SK-N-SH (cell line): Measurements from ENCODE around the gene SSR1. TPM values are rescaled to one million over a fixed set of nuclear protein-coding genes. Genes with fewer than 3 reads are reported as not detected.

Experiments used
- CTCF ChIA-PET: fragments of 300-600, 350-600 bp; formaldehyde crosslinking; extraction: SDS; loops from one replicate; lab custom pipeline; 2021; lab: Yijun Ruan, JAX
- POLR2A ChIA-PET: fragments of 350-600 bp; sonication (Branson Sonifier 250); formaldehyde crosslinking; extraction: SDS; loops from one replicate; lab custom pipeline; 2020; ENCODE audit warnings: antibody characterized with exemption, inconsistent platforms; lab: Yijun Ruan, JAX
- DNase-seq: peaks from one replicate; pipeline ENCODE4 v3.0.0; 2012
- H2AFZ ChIP-seq: fragments of 200-600 bp; sonication (generic); 2 replicates; pipeline ENCODE4 v1.8.1; 2016; ENCODE audit warnings: antibody characterized with exemption, mild to moderate bottlenecking, low read depth
- H3F3A ChIP-seq: fragments of 200-600 bp; sonication (generic); replicated peaks from 2 replicates; pipeline ENCODE3; 2016; ENCODE audit warnings: antibody characterized with exemption, mild to moderate bottlenecking; ENCODE audit not compliant: insufficient read depth
- H3K27ac ChIP-seq, 2 experiments: fragments of 200-500 bp in 1 of 2; fragments of 200-600 bp in 1 of 2; sonication (Bioruptor generic) in 1 of 2; sonication (generic), shearing (Covaris generic) in 1 of 2; 2 replicates each; pipeline versions ENCODE4 v1.5.1 to v1.6.1; 2014 to 2016; ENCODE audit warnings: low read depth in 2 of 2, inconsistent platforms in 1 of 2, low read length in 1 of 2, mild to moderate bottlenecking in 1 of 2, mixed read lengths in 1 of 2
- H3K27me3 ChIP-seq: fragments of 200-600 bp; sonication (generic), shearing (Covaris generic); 2 replicates; pipeline ENCODE4 v1.6.1; 2016; ENCODE audit warnings: mixed run types; ENCODE audit not compliant: insufficient read depth
- H3K36me3 ChIP-seq, 2 experiments: fragments of 200-500 bp in 1 of 2; fragments of 200-600 bp in 1 of 2; sonication (Bioruptor generic) in 1 of 2; sonication (generic) in 1 of 2; replicated peaks in 1 of 2; 2 replicates each; pipeline versions ENCODE3 to v1.5.1; 2014 to 2016; ENCODE audit warnings: low read length in 1 of 2, mild to moderate bottlenecking in 1 of 2; ENCODE audit not compliant: insufficient read depth in 2 of 2, control insufficient read depth in 1 of 2
- H3K4me1 ChIP-seq, 2 experiments: fragments of 200-500 bp in 1 of 2; fragments of 200-600 bp in 1 of 2; sonication (Bioruptor generic) in 1 of 2; sonication (generic), shearing (Covaris generic) in 1 of 2; 2 replicates each; pipeline versions ENCODE4 v1.5.1 to v1.6.1; 2014 to 2016; ENCODE audit warnings: low read depth in 1 of 2, low read length in 1 of 2, mixed run types in 1 of 2; ENCODE audit not compliant: insufficient read depth in 2 of 2, control insufficient read depth in 1 of 2
- H3K4me2 ChIP-seq: fragments of 200-600 bp; sonication (generic), shearing (Covaris generic); 2 replicates; pipeline ENCODE4 v1.6.1; 2017; ENCODE audit warnings: mixed run types
- H3K4me3 ChIP-seq, 2 experiments: fragments of 200-500 bp in 1 of 2; fragments of 200-600 bp in 1 of 2; sonication (Bioruptor generic) in 1 of 2; sonication (generic), shearing (Covaris generic) in 1 of 2; 2 replicates each; pipeline versions ENCODE4 v1.5.1 to v1.8.1; 2014 to 2016; ENCODE audit warnings: low read depth in 2 of 2, inconsistent platforms in 1 of 2, low read length in 1 of 2, mild to moderate bottlenecking in 1 of 2, mixed read lengths in 1 of 2, moderate library complexity in 1 of 2
- H3K79me2 ChIP-seq: fragments of 200-600 bp; sonication (generic); 2 replicates; pipeline ENCODE4 v1.8.1; 2017; ENCODE audit warnings: mild to moderate bottlenecking; ENCODE audit not compliant: insufficient read depth
- H3K9ac ChIP-seq: fragments of 200-600 bp; sonication (generic); 2 replicates; pipeline ENCODE4 v1.6.1; 2017; ENCODE audit warnings: mixed run types
- H3K9me2 ChIP-seq: fragments of 200-600 bp; sonication (generic); 2 replicates; pipeline ENCODE4 v1.6.1; 2017; ENCODE audit warnings: mixed run types
- H3K9me3 ChIP-seq: fragments of 200-600 bp; sonication (generic); 2 replicates; pipeline ENCODE4 v1.6.1; 2017; ENCODE audit warnings: mixed run types, mild to moderate bottlenecking, moderate library complexity
- H4K20me1 ChIP-seq: fragments of 200-600 bp; sonication (generic); 2 replicates; pipeline ENCODE4 v1.6.1; 2017; ENCODE audit warnings: mild to moderate bottlenecking, mixed run types; ENCODE audit not compliant: insufficient read depth
- ELF1 ChIP-seq: IDR thresholded peaks from 2 replicates; pipeline ENCODE4 v1.4.0; 2012
- FOXJ3 ChIP-seq: sonication (generic); formaldehyde crosslinking; IDR thresholded peaks from 2 replicates; pipeline ENCODE4 v1.5.1; 2020; ENCODE audit warnings: mild to moderate bottlenecking, missing genetic modification reagents
- JUND ChIP-seq: IDR thresholded peaks from 2 replicates; pipeline ENCODE4 v1.4.0; 2012
- MEF2A ChIP-seq: IDR thresholded peaks from 2 replicates; pipeline ENCODE4 v1.4.0; 2012; ENCODE audit warnings: low read depth, borderline replicate concordance
- MXI1 ChIP-seq: IDR thresholded peaks from 2 replicates; pipeline ENCODE4 v1.6.1; 2012; ENCODE audit warnings: mild to moderate bottlenecking, low read depth, low read length, improper control_type of control experiment
- NFIC ChIP-seq: IDR thresholded peaks from 2 replicates; pipeline ENCODE4 v1.4.0; 2012; ENCODE audit warnings: borderline replicate concordance
- NRF1 ChIP-seq: IDR thresholded peaks from 2 replicates; pipeline ENCODE4 v1.6.1; 2012; ENCODE audit warnings: low read depth, mild to moderate bottlenecking, low read length
- POLR2AphosphoS5 ChIP-seq: IDR thresholded peaks from 2 replicates; pipeline ENCODE4 v1.6.1; 2012; ENCODE audit warnings: low read depth, low read length
- RCOR1 ChIP-seq: fragments of 150-350 bp; IDR thresholded peaks from 2 replicates; pipeline ENCODE4 v1.6.1; 2017; ENCODE audit warnings: antibody characterized with exemption, low read length
- RXRA ChIP-seq: IDR thresholded peaks from 2 replicates; pipeline ENCODE4 v1.4.0; 2012; ENCODE audit warnings: low read depth, mild to moderate bottlenecking, borderline replicate concordance
- SIN3A ChIP-seq: IDR thresholded peaks from 2 replicates; pipeline ENCODE4 v1.6.1; 2012; ENCODE audit warnings: low read depth, mild to moderate bottlenecking, low read length, moderate library complexity, borderline replicate concordance
- SMC3 ChIP-seq: IDR thresholded peaks from 2 replicates; pipeline ENCODE4 v1.6.1; 2012; ENCODE audit warnings: low read depth, low read length, improper control_type of control experiment
- TCF12 ChIP-seq: IDR thresholded peaks from 2 replicates; pipeline ENCODE4 v1.4.0; 2012
- TEAD4 ChIP-seq: IDR thresholded peaks from 2 replicates; pipeline ENCODE4 v1.4.0; 2012; ENCODE audit warnings: mild to moderate bottlenecking, borderline replicate concordance; ENCODE audit not compliant: insufficient read depth
- WGBS: methylation state at CpG from one replicate; pipeline ENCODE4 v1.1.6; 2017; ENCODE audit warnings: low lambda C conversion rate; 5-methylcytosine and 5-hydroxymethylcytosine counted together
- polyA plus RNA-seq, 3 experiments: library from polyadenylated mRNA; depleted of rRNA; stranded (reverse); fragments of >200 nt; gene quantifications; 2 replicates each; pipeline ENCODE4 v1.2.3, GENCODE V29; 2012
- TF ChIP-seq, protein P1 (sequence below): fragments of 150-350 bp; IDR thresholded peaks from 2 replicates; pipeline ENCODE4 v1.6.1; 2017; ENCODE audit warnings: antibody characterized with exemption, low read length, low read depth, borderline replicate concordance
- TF ChIP-seq, protein P2 (sequence below): IDR thresholded peaks from 2 replicates; pipeline ENCODE4 v1.4.0; 2012; ENCODE audit warnings: low read depth, borderline replicate concordance
- TF ChIP-seq, protein P3 (sequence below): IDR thresholded peaks from 2 replicates; pipeline ENCODE4 v1.4.0; 2012; ENCODE audit warnings: low read depth
- TF ChIP-seq, protein P4 (sequence below): IDR thresholded peaks from 2 replicates; pipeline ENCODE4 v1.6.1; 2012; ENCODE audit warnings: mild to moderate bottlenecking, low read depth, low read length, moderate library complexity
- TF ChIP-seq, protein P5 (sequence below): fragments of 150-350 bp; IDR thresholded peaks from 2 replicates; pipeline ENCODE4 v1.6.1; 2016; ENCODE audit warnings: mild to moderate bottlenecking, low read depth, low read length
- TF ChIP-seq, protein P6 (sequence below): IDR thresholded peaks from 2 replicates; pipeline ENCODE4 v1.4.0; 2012; ENCODE audit warnings: low read depth, borderline replicate concordance

Gene SSR1
- polyA plus RNA-seq, 1 of the 3 experiments (the other 2 are of a cell fraction), result 50.7 TPM

DNA sequence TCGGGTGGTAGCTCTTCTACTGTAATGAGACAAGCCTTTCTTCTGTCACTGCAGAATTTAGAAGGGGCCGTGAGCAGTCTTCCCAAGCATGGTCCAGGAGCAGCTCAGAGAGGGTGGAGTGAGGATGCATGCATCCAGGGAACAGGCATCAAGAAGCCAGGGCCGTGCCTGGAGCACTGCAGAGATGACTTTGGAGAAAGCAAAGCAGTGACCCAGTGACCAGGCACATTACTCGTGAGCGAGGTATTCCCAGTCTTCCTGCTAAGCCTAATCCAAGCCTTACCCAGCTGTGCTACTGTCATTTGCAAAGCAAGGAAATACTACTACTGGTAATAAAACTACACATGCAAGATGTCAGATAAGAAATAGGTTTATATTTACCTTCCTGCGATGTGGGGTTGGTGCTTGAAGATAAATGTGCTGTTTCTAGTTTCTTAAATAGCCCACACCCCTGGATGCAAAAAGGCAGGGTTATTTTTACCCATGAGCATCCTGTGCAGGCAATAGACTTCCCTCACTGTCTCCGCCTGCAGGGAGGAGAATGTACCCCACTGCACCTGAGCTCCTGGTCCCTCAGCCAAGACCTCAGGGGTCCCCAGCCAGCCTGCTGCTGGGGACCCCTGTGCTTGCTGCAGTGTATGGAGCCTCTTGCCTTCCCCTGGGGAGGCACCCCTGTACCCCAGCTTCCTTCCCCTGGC lies 62.9 kb downstream of the SSR1 start:
- no peaks in the 10 kb centered on the region for H4K20me1 ChIP-seq
- no peak overlapping the region for H3K9ac ChIP-seq
- DNase-seq, result no peak
- CTCF ChIA-PET, result interaction anchor here (0.9 to 1.3 kb wide), 3 partner anchors 11 to 25 kb away, joined by 3 read pairs; no protein-coding TSS in a partner anchor
- H3K9me2 ChIP-seq, result no peaks in the 10 kb centered on the region
- no peak for TF ChIP-seq SMC3
- TF ChIP-seq POLR2AphosphoS5, result no peak
- no peak for TF ChIP-seq TEAD4
- TF ChIP-seq, protein P1, sequence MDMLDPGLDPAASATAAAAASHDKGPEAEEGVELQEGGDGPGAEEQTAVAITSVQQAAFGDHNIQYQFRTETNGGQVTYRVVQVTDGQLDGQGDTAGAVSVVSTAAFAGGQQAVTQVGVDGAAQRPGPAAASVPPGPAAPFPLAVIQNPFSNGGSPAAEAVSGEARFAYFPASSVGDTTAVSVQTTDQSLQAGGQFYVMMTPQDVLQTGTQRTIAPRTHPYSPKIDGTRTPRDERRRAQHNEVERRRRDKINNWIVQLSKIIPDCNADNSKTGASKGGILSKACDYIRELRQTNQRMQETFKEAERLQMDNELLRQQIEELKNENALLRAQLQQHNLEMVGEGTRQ, result no peak
- no peak for TF ChIP-seq MEF2A
- TF ChIP-seq, protein P2, sequence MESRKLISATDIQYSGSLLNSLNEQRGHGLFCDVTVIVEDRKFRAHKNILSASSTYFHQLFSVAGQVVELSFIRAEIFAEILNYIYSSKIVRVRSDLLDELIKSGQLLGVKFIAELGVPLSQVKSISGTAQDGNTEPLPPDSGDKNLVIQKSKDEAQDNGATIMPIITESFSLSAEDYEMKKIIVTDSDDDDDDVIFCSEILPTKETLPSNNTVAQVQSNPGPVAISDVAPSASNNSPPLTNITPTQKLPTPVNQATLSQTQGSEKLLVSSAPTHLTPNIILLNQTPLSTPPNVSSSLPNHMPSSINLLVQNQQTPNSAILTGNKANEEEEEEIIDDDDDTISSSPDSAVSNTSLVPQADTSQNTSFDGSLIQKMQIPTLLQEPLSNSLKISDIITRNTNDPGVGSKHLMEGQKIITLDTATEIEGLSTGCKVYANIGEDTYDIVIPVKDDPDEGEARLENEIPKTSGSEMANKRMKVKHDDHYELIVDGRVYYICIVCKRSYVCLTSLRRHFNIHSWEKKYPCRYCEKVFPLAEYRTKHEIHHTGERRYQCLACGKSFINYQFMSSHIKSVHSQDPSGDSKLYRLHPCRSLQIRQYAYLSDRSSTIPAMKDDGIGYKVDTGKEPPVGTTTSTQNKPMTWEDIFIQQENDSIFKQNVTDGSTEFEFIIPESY, result no peak
- TF ChIP-seq, protein P3, sequence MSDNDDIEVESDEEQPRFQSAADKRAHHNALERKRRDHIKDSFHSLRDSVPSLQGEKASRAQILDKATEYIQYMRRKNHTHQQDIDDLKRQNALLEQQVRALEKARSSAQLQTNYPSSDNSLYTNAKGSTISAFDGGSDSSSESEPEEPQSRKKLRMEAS, result no peak
- TF ChIP-seq, protein P4, sequence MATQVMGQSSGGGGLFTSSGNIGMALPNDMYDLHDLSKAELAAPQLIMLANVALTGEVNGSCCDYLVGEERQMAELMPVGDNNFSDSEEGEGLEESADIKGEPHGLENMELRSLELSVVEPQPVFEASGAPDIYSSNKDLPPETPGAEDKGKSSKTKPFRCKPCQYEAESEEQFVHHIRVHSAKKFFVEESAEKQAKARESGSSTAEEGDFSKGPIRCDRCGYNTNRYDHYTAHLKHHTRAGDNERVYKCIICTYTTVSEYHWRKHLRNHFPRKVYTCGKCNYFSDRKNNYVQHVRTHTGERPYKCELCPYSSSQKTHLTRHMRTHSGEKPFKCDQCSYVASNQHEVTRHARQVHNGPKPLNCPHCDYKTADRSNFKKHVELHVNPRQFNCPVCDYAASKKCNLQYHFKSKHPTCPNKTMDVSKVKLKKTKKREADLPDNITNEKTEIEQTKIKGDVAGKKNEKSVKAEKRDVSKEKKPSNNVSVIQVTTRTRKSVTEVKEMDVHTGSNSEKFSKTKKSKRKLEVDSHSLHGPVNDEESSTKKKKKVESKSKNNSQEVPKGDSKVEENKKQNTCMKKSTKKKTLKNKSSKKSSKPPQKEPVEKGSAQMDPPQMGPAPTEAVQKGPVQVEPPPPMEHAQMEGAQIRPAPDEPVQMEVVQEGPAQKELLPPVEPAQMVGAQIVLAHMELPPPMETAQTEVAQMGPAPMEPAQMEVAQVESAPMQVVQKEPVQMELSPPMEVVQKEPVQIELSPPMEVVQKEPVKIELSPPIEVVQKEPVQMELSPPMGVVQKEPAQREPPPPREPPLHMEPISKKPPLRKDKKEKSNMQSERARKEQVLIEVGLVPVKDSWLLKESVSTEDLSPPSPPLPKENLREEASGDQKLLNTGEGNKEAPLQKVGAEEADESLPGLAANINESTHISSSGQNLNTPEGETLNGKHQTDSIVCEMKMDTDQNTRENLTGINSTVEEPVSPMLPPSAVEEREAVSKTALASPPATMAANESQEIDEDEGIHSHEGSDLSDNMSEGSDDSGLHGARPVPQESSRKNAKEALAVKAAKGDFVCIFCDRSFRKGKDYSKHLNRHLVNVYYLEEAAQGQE, result no peak
- no peak for TF ChIP-seq NRF1
- TF ChIP-seq FOXJ3 (CRISPR knock-in tag), result no peak
- TF ChIP-seq, protein P5, sequence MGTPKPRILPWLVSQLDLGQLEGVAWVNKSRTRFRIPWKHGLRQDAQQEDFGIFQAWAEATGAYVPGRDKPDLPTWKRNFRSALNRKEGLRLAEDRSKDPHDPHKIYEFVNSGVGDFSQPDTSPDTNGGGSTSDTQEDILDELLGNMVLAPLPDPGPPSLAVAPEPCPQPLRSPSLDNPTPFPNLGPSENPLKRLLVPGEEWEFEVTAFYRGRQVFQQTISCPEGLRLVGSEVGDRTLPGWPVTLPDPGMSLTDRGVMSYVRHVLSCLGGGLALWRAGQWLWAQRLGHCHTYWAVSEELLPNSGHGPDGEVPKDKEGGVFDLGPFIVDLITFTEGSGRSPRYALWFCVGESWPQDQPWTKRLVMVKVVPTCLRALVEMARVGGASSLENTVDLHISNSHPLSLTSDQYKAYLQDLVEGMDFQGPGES, result no peak
- TF ChIP-seq RCOR1, result no peak
- TF ChIP-seq SIN3A, result no peak
- no peak for TF ChIP-seq ELF1
- TF ChIP-seq MXI1, result no peak
- no peak for TF ChIP-seq NFIC
- TF ChIP-seq RXRA, result no peak
- no peak for TF ChIP-seq JUND
- no peak for TF ChIP-seq TCF12
- TF ChIP-seq, protein P6, sequence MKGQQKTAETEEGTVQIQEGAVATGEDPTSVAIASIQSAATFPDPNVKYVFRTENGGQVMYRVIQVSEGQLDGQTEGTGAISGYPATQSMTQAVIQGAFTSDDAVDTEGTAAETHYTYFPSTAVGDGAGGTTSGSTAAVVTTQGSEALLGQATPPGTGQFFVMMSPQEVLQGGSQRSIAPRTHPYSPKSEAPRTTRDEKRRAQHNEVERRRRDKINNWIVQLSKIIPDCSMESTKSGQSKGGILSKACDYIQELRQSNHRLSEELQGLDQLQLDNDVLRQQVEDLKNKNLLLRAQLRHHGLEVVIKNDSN, result no peak
- POLR2A ChIA-PET, result no interaction called here
- 72% methylated on average over 6 of the region's 7 CpGs for WGBS
- H3K4me1 ChIP-seq, result no peaks in the 10 kb centered on the region
- H3K79me2 ChIP-seq, result no peaks in the 10 kb centered on the region
- H3K27me3 ChIP-seq, result no peaks in the 10 kb centered on the region
- no peaks in the 10 kb centered on the region for H3K9me3 ChIP-seq
- no peak overlapping the region for H3K4me2 ChIP-seq
- peaks cover 12 to 39% of the 10 kb centered on the region in 2 experiments for H3K36me3 ChIP-seq
- H3F3A ChIP-seq, result no peaks in the 10 kb centered on the region
- H3K4me3 ChIP-seq, result no peak overlapping the region
- no peak overlapping the region for H3K27ac ChIP-seq
- no peak overlapping the region for H2AFZ ChIP-seq
